ENCODE measurements around the gene BSG.

BSG gene

GRCh38 chr19:573519-573825, 1.1 kb downstream of the BSG start:
- Mint-ChIP-seq H3K4me1 (peaks cover 54% of the 10 kb centered on the region), H3K9me3 (no peaks in the 10 kb centered on the region), H3K27me3 (peaks cover 7% of the 10 kb centered on the region), H3K4me3 (peak overlapping the region; percentile 82), H3K36me3 (peaks cover 4% of the 10 kb centered on the region), H3K27ac (peak overlapping the region; percentile 75)
- DNase-seq, result no peak
- CTCF ChIA-PET, result no interaction called here

- Mint-ChIP-seq H3K36me3 (peaks cover 4% of the 10 kb centered on the region), H3K4me3 (peak overlapping the region; percentile 82), H3K9me3 (no peaks in the 10 kb centered on the region), H3K27ac (peak overlapping the region; percentile 28), H3K4me1 (peaks cover 50% of the 10 kb centered on the region), H3K27me3 (peaks cover 7% of the 10 kb centered on the region)
- no peak for DNase-seq
- CTCF ChIA-PET, result interaction anchor here (0.6 to 2.1 kb wide), 5 partner anchors 10 to 1192 kb away, joined by 3 to 13 read pairs (median 3); no protein-coding TSS in a partner anchor
Observed at GRCh38 chr19:574658-575526, 2.5 kb downstream of the BSG start.

- H3K9me3 Mint-ChIP-seq, result no peaks in the 10 kb centered on the region
- H3K27me3 Mint-ChIP-seq, result peaks cover 5% of the 10 kb centered on the region
- CTCF ChIA-PET, result interaction anchor here (0.6 to 2.1 kb wide), 3 partner anchors 8 to 27 kb away, joined by 3 to 13 read pairs (median 6); no protein-coding TSS in a partner anchor
- H3K27ac Mint-ChIP-seq, result no peak overlapping the region
- peaks cover 48% of the 10 kb centered on the region for H3K4me1 Mint-ChIP-seq
- DNase-seq, result no peak
- H3K4me3 Mint-ChIP-seq, result no peak overlapping the region
- peaks cover 4% of the 10 kb centered on the region for H3K36me3 Mint-ChIP-seq
Observed at GRCh38 chr19:575527-576506, 3.4 kb downstream of the BSG start.

GRCh38 chr19:576768-577438, 4.5 kb downstream of the BSG start:
- H3K9me3 Mint-ChIP-seq, result no peaks in the 10 kb centered on the region
- H3K27ac Mint-ChIP-seq, result no peak overlapping the region
- H3K36me3 Mint-ChIP-seq, result peaks cover 4% of the 10 kb centered on the region
- CTCF ChIA-PET, result interaction anchor here (1.1 kb wide), 1 partner anchor 7 kb away, joined by 6 read pairs; no protein-coding TSS in a partner anchor
- H3K27me3 Mint-ChIP-seq, result no peaks in the 10 kb centered on the region
- no peak overlapping the region for H3K4me3 Mint-ChIP-seq
- peaks cover 40% of the 10 kb centered on the region for H3K4me1 Mint-ChIP-seq
- DNase-seq, result no peak

- no peak overlapping the region for H3K27ac Mint-ChIP-seq
- CTCF ChIA-PET, result no interaction called here
- peaks cover 5% of the 10 kb centered on the region for H3K36me3 Mint-ChIP-seq
- no peak for DNase-seq
- peaks cover 37% of the 10 kb centered on the region for H3K4me1 Mint-ChIP-seq
- H3K27me3 Mint-ChIP-seq, result no peaks in the 10 kb centered on the region
- no peaks in the 10 kb centered on the region for H3K9me3 Mint-ChIP-seq
- no peak overlapping the region for H3K4me3 Mint-ChIP-seq
Observed at GRCh38 chr19:577439-578392, 5.3 kb downstream of the BSG start.

GRCh38 chr19:579111-579841, 6.9 kb downstream of the BSG start:
- DNase-seq, result no peak
- H3K36me3 Mint-ChIP-seq, result peaks cover 8% of the 10 kb centered on the region
- no peak overlapping the region for H3K4me3 Mint-ChIP-seq
- no peak overlapping the region for H3K27ac Mint-ChIP-seq
- H3K9me3 Mint-ChIP-seq, result no peaks in the 10 kb centered on the region
- CTCF ChIA-PET, result no interaction called here
- H3K27me3 Mint-ChIP-seq, result no peaks in the 10 kb centered on the region
- H3K4me1 Mint-ChIP-seq, result peaks cover 29% of the 10 kb centered on the region

GRCh38 chr19:579842-580155, 7.4 kb downstream of the BSG start:
- peaks cover 8% of the 10 kb centered on the region for H3K36me3 Mint-ChIP-seq
- no peak for DNase-seq
- no peaks in the 10 kb centered on the region for H3K9me3 Mint-ChIP-seq
- no peaks in the 10 kb centered on the region for H3K27me3 Mint-ChIP-seq
- H3K4me1 Mint-ChIP-seq, result peaks cover 24% of the 10 kb centered on the region
- CTCF ChIA-PET, result no interaction called here
- no peak overlapping the region for H3K4me3 Mint-ChIP-seq
- H3K27ac Mint-ChIP-seq, result no peak overlapping the region

- no peak for DNase-seq
- Mint-ChIP-seq H3K4me1 (peaks cover 19% of the 10 kb centered on the region), H3K36me3 (peaks cover 8% of the 10 kb centered on the region), H3K4me3 (no peak overlapping the region), H3K27ac (no peak overlapping the region), H3K9me3 (no peaks in the 10 kb centered on the region), H3K27me3 (no peaks in the 10 kb centered on the region)
- CTCF ChIA-PET, result interaction anchor here (0.5 kb wide), 1 partner anchor 42 kb away, joined by 3 read pairs; no protein-coding TSS in a partner anchor
Observed at GRCh38 chr19:580274-580835, 8.0 kb downstream of the BSG start.

GRCh38 chr19:581399-582111, 9.2 kb downstream of the BSG start:
- Mint-ChIP-seq H3K36me3 (peaks cover 6% of the 10 kb centered on the region), H3K27ac (no peak overlapping the region), H3K4me1 (peaks cover 10% of the 10 kb centered on the region), H3K4me3 (no peak overlapping the region), H3K9me3 (no peaks in the 10 kb centered on the region), H3K27me3 (peaks cover 5% of the 10 kb centered on the region)
- CTCF ChIA-PET, result no interaction called here
- DNase-seq, result no peak

- H3K27ac Mint-ChIP-seq, result no peak overlapping the region
- no peak overlapping the region for H3K4me3 Mint-ChIP-seq
- H3K4me1 Mint-ChIP-seq, result peaks cover 4% of the 10 kb centered on the region
- peaks cover 6% of the 10 kb centered on the region for H3K36me3 Mint-ChIP-seq
- H3K27me3 Mint-ChIP-seq, result peaks cover 13% of the 10 kb centered on the region
- DNase-seq, result no peak
- CTCF ChIA-PET, result no interaction called here
- H3K9me3 Mint-ChIP-seq, result no peaks in the 10 kb centered on the region
Observed at GRCh38 chr19:582497-583197, 10.3 kb downstream of the BSG start.

GRCh38 chr19:583198-583967, 11.0 kb downstream of the BSG start:
- Mint-ChIP-seq H3K36me3 (peaks cover 4% of the 10 kb centered on the region), H3K4me1 (peaks cover 6% of the 10 kb centered on the region), H3K9me3 (no peaks in the 10 kb centered on the region), H3K27ac (no peak overlapping the region), H3K27me3 (peaks cover 19% of the 10 kb centered on the region), H3K4me3 (no peak overlapping the region)
- no peak for DNase-seq
- CTCF ChIA-PET, result interaction anchor here (0.8 to 2.2 kb wide), 8 partner anchors 7 to 151 kb away, joined by 3 to 13 read pairs (median 4); partner anchors contain the start of gene CDC34

Measured in activated naive CD4-positive, alpha-beta T cell treated with anti-CD3 and anti-CD28 coated beads, Interleukin-2, amount 10 ng/mL, durations not matched to agents 7 days and 5 days (primary cell).